Measurements from ENCODE around the gene CD74.

CD74 gene

DNA sequence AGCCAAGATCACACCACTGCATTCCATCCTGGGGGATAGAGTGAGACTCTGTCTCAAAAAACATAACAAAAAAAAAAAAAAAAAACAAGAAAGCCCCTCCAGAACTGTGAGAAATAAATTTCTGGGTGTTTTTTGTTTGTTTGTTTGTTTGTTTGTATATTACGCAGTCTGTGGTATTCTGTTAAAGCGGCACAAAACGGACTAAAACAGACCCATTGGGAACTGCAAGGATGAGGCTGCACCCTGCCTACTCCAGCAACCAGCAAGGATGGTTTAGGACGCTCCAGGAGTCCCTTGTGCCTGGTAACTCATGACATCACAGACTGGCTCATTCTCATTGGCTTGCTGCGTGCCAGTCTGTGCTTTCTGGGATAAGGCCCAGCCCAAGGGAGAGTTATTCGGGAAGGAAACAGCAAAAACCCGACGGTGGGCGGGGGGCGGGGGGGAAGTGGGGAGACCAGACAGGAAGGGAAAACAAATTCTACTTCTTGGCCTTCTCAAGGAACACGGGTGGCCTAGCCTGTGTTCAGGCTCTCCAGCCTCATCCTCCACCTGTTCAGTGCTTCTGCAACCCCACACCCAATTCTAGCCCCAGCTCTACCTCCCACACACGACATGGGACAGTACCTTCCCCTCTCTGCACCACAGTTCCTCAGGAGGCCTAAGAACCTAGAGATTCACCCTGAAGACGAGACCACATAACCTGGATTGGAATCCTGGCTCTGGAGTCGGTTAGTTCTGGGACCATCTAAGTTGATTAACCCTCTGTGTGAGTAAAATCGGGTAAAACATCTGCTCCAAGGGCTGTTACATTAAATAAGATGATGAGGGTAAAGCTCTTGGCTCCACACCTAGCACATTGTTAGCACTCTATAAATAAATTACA, 2.8 kb downstream of the CD74 start:
- peak; percentile 19 for DNase-seq

DNA sequence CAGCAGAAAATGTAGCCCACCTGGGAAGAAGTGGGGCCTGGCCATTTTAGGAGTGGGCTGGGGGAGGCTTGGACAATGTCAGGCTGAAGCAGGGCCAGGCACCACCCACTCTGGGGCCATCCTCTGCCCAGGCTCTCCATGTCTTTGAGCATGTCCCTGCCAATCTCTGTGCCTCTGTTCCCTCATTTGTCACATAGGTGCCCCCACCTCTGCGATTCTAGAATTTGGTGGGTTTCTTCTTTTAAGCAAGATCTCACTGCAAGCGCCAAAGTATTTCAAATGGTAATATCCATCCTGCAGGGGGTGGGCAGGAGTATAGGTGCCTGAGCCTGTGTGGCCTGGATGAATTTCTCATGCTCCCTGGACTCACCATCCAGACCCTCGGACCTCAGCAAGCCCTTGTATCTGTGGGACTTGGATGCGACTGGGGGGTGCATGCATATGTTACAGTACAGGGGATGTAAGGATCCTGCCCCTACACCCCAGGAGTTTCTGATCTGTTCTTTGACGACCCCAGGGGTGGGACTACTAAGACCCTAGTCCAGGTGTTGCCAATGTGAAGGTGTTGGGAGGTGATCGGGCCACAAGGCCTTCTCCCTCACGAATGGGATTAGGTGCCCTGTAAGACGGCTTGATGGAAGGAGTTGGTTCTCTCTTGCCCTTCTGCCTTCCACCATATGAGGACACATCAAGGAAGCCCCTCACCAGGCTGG, 4.3 kb downstream of the CD74 start:
- no peak for DNase-seq

DNA sequence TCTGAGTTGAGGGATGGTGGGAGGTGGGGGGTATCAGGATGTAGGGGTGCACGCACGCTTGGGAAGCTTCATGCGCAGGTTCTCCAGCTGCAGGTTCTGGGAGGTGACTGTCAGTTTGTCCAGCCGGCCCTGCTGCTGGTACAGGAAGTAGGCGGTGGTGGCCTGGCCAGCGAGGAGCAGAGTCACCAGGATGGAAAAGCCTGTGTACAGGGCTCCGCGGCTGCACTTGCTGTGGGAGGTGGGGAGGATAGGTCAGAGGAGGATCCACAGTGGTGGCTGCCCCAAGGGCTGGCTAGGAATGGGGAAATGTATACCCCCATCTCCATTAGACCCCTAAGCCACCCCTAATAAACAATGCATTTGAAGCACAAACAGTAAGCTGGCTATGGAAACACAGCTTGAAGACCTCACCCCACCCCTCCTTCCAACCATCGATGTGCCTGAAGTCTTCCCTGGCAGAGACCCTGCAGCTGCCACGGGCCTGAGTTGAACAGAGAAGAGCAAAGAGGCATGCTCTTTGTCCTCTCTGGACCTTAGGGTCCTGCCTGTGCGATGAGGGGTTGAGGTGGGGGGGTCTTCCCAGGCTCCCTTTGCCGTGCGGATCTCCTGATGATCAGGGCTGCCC, 5.5 kb downstream of the CD74 start:
- DNase-seq, result no peak

DNA sequence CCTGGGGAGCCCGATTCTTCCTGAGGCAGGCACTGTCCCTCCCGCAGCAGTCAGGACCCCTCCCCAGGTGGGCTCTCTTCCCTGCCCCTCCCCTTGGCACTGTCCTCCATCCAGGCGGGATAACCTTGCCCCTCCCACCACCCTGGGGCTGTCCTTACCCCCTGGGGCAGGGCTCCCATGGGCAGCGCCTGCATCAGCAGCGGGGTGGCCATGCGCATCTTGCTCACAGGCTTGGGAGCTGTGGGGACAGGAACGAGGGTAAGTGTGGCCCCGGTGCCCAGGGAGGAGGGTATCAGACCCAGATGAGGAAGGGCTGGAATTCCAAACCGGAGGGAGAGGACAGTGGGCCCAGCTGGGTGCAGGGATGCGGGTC, 6.0 kb downstream of the CD74 start:
- no peak for DNase-seq

DNA sequence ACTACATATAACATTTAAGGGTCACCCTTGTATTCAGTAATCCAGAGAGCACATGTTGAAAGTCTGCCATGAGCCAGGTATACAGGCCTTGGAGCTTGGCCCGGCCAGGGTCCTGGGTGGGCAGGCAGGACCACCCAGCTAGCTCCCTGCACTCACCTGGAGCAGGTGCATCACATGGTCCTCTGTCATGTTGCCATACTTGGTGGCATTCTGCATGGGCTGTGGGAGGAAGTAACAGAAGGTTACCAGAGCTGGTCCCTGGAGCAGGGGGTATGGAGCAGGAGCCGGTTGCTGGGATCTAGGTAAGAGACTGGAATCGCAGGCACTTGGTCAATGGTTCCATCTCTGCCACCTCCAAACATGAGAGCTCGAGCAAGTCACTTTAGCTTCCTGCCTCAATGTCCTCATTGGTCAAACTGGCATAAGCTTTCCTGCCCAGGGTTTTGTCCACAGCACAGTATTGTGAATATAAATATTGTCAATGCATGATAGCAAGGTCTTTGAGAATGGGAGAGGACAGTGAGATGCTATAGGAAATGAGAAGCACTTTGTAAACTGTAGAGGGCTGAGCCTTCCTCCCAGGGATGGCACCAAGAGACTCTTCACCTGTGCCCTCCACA, 6.5 kb downstream of the CD74 start:
- no peak for DNase-seq

DNA sequence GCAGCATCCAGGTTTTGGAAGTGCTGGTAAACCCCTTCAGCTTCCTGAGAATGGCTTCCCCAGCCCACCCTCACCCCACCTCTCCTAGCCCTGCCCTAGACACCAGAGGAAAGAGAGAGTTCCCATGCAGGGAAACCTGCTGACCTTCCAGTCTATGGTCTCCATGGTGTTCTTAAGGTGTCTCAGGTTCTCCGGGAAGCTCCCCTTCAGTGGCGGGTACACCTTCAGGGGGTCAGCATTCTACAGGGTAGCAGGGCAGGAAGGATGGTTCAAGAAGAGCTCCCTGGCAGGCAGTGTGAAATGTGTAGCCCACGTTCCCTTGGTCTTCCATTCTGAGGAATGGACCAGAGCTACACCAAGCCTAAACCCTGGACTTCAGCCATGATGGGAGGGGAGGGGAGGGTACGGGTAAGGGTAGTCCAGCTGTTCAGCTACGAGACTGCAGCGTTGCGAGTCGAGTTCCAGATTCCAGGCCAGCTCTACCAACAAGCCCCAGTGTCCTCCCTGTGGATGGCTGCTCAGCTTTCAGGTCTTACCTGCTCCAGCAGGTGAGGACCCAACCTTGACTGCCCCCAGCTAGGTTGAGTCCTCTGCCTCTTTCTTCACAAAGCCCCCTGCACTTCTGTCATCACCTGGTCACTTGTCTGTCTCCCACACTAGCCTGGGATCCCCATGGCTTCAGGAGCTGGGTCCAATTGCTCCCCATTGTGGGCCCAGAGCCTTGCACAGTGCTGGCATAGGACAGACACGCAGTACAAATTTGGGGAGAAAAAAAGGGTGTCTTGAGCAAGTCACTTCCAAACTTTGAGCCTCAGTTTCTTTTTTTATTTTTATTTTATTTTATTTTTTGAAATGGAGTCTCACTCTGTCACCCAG, 7.5 kb downstream of the CD74 start:
- no peak for DNase-seq

DNA sequence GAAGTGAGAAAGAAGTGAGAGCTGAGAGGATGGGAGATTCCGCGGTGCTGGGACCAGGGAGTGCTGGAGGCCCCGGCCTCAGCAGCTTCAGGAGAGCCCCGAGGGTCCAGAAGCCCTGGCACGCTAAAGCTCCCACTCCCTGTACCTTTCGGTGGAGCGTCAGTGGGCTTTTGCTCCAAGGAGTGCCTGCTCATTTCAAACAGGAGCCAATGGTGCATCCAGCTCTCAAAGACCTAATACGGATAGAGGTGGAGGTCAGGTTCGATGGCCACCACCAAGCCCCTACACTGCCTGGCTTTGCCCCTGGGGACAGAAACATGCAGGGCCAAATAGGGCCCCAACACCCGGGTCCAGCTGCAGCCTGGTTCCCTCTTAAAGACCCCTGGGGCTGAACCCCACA, 8.2 kb downstream of the CD74 start:
- DNase-seq, result no peak

DNA sequence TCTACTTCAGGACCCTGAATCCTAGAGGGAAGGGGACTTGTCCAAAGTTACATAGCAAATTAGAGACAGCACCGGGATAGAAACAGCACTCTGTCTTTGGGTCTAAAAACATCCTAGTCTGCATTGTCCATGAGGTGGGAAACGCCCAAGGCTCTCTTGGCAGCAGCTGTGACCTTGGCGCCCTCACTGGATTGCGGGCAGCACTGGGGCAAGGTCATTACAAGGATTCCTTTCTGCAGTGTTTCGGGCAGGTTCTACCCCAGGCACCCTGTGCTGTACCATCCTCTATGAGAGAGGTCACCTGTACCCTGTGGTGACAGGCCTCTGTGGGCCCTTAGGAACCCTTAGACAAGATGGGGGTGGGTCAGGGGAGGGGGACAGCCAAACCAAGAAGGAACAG, 8.6 kb downstream of the CD74 start:
- no peak for DNase-seq

DNA sequence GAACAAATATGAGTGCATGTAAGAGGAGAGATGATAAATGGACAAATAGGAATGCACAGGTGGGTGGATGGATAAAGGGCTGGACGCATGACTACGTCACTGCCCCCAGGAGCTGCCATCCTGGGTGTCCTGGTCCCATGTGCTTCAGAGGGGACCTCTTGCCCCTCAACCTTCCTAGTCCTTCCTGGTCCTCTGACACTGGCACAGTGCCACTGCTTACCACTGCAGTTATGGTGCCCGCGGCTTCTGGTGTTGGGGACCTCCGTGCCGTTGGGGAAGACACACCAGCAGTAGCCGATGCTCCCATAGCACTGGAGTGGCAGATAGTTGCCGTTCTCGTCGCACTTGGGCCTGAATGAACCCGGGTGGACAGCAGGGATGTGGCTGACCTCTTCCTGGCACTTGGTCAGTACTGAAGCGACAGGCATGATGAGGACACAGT, 9.8 kb downstream of the CD74 start:
- no peak for DNase-seq

DNA sequence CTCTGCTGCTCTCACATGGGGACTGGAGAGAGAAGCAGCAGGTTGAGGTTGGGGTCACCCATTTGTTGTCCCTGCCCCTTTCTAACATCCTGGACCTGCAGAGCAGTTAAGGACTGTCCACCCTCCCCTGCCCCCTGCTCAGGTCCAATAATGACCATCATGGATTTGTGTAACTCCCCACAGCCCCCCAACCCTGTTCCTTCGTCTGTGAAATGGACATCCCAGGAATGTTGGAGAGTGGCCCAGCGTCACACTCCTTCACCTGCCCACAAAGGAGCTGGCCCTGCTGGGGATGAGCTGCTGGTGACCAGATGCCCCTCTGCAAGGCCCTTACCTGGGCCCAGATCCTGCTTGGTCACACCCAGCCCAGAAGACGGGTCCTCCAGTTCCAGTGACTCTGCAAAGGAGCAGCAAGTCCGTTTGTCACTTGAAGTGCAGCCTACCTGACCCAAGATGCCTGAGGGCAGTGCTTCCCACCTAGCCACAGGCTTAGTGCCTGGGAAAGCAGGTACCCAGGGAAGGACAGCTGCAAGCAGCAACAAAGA, 10.4 kb downstream of the CD74 start:
- DNase-seq, result no peak

DNA sequence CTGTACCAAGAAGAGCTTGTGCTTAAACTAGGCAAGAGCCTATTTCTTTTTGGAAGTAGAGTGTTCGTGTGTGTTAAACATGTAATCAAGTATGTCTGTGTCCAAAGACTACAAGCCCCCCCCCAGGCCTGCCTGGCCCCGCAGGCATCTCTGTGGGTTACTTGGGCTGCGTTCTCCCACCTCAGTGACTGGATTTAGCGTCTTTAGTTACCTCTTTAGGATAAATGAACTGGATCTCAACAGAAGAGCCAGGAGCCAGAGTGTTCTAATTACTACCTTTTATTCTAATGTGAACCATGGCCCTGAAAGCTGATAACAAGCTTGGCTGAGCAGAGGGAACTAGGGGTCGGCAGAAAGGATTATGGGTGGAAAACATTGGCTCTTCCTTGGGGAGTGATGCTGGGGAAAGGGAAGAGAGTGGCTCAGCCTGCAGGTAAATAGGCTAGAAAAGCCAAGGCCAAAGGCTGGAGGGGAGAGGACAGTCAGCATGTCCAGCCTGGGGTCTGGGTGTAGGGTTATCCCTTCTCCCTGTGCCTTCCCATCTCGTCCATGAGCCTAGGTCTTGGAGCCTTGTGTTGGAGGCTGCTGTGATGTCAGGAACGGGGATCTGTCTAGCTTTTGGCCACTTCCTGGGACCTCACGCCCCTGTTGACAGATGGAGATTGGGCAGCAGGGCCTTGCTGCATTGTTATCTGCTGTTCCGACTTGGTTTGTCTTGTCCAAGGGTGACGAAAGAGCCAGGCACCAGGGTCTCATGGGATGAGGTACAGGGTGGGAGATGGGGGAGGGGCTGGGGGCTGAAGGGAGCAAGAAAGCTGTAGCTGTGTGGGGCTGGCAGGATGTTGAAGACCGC, 11.1 kb downstream of the CD74 start:
- DNase-seq, result no peak

DNA sequence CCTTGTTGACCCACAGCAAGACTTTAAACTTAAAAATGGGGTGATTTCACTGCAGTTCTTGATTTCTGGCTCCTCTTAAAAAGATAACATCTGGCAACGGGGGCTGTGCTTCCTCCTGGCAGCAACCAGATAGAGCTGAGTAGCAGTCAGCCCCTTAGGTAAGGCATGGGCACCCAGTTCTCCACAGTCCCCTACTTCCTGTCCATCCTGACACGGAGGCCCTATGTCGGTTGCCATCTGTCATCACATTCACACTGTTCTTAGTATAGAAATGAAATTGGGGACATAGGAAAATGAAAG, 11.7 kb downstream of the CD74 start:
- no peak for DNase-seq

DNA sequence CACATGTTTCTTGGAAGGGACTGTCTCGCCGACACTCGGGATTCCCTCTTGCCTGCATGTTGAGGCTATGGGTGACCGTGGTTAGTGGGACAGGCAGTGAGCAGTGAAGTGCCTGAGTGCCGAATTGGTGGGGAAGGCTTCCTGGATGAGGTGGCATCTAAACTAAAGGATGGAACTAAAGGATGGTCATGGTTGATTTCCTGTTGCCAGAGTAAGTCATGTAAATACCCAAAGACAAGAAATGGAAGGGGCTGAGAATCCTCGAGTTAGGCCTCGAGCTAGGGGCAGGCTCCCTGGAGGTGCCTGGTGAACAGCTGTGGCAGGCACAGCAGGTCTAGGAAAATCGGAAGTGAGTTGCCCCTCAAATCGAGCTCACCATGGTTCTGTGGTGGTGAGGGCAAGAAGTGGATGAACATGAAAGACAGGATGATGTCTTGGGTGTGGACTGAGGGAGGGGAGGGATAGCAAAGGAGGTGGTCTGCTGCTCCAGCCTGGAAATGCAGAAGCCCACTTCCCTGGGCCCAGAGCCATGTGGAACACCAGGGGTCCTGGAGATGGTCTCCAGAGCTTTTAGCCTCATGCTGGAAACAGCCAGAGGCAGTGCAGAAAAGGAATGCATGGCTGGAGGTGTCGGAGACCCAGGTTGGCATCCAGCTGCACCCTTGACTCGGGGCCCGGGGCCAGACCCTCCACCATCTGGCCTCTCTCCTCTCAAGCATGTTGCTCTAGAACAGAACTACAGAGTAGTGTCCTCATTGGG, 12.2 kb downstream of the CD74 start:
- no peak for DNase-seq

DNA sequence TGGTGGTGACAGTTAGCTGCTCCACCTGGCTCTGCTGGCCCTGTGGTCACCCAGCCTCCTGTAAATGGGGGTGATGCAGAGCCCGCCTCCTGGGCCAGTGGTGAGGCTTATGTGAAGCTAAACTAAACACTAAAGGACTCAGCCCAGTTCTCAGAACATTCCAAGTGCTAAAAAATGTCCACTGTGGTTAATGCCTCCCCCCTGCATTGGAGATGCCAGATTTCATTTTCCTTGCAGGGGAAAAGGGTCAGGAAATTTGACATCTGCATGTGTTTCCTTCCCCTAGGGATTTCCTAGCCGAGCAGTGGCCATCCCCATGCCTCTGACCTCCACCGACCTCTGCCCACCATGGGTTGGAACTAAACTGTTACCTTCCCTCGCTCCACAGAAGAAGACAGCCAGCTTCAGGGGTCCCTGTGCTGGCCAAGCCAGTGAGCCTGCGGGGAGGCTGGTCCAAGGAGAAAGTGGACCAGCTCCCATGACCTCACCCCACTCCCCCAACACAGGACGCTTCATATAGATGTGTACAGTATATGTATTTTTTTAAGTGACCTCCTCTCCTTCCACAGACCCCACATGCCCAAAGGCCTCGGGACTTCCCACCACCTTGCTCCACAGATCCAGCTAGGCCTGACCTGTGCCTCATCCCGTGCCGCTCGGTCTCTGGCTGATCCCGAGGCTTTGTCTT, 13.0 kb downstream of the CD74 start:
- no peak for DNase-seq

DNA sequence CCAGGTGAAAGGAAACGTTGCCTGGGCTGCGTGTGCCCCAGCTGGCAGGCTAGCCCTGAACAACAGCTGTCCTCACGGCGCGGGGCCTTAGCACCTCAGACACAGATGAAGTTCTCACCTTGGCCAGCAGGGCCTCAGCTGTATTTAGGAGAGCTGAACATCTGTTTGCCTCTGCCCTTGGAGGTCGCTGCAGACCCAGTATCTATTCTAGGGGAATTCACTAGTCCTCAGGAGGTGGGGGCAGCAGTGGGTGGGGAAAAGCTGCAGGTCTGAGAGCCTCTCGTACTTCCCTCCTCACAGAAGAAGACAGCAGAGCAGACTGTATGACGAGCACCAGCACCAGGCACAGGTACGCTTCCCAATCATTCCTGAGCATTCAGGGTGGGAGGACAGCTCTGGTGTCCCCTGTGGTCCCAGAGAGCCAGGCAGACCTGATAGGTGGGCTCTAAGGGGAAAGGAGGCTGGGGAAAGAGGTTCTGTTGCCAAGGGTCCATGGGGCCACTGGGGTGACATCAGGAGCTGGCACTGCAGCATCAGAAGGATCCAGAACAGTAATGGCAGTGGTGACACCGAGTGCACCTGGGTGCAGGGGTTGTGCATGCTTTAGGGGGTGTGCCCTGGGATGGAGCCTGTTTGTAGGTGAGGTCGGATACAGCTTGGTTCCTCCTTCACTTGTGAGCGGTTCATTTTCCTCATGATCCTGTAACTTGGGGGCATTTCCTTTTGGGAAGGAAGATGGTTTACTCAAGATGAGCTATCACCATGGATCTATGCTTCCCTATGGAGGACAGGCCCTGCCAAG, 13.8 kb downstream of the CD74 start:
- no peak for DNase-seq

DNA sequence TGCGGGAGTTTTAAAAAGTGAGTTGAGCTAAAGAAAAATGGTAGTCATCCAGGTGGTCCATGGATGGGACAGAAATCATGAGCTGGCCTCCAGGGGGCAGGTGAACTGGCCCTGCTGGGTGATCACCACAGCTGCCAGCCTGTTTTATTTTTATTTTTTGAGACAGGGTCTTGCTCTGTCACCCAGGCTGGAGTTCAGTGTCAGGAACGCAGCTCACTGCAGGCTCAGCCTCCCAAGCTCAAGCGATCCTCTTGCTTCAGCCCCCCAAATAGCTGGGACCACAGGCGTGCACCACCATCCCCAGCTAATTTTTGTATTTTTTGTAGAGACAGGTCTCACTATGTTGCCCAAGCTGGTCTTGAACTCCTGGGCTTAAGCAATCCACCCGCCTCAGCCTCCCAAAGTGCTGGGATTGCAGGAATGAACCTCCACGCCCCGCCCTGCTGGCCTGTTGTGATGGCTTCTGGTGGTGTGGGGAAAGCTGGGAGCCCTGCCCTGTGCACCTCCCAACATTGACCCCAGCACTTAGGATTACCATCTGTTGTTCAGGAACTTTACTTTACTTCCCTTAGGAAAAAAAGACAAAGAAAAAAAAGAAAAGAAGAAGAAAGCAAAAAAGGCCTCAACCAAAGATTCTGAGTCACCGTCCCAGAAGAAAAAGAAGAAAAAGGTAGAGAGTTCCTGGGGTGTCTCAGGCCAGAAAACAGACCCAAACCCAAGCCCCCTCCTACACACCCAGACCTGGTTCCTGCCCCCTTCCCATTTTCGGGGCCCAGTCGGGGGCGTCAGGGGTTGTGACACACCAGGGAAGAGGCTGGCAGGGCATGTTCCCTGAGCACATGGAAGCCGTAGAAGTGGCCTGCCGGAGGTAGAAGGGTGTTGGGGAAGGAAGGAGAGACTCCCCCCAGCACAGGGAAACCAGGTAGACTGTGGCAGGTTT, 14.7 kb downstream of the CD74 start:
- no peak for DNase-seq

DNA sequence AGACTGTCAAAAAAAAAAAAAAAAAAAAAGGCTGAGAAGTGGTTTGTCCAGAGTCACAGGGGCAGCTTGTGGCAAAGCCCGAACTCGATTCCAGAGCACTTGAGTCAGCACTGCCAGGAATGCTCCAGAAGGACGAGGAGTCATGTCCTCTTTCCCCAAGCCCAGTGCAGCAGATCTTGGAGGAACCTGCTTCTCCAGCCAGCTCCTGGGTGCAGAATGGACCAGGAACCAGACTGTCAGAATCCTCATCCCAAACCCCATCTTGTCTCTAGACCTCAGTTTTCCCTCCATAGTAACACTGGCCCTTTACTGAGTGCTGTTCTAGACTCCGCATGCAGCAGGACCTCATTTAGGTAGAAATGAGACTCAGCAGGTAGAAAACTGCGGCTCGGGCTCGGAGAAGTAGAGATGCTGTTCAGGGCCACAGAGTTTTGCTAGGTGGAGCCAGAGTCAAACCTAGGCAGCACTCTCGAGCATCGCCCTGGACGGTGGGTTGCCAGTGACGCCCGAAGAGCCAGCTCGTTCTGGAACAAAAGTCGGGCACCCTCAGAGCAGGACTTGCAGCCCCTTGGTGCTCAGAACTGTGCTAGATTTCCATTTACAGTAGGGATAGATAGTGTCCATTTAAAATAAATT, 15.4 kb downstream of the CD74 start:
- no peak for DNase-seq
